NCI-H1092 (cell line): ENCODE measurements around the gene KRT34.
"Not testable (repeated sequence)": the region's sequence is repeated elsewhere in the genome, so short reads cannot be mapped to it uniquely, and the experiment has no call there.

Experiments used
- DNase-seq: peaks from one replicate; lab custom pipeline; 2025; lab: John Stamatoyannopoulos, UW

Gene KRT34

DNA sequence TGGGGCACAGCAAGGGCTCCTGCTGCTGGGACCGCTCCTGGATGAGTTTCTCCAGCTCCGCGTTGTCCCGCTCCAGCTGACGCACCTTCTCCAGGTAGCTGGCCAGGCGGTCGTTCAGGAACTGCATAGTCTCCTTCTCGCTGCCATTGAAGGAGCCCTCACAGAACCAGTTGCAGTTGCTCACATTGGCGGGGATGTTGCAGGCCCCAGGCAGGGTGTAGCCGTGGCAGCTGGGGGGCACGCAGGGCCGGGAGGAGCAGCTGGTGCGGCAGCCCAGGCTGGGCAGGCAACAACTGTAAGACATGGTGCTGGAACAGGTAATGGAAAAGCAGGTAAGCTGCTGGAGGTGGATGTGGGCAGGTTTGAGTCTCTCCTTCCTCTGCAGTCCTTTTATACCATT, at the start of gene KRT34:
KRT34 (minus strand) TSS at position 364 of the 400 bp plus-strand sequence; CDS start at position 304, 60 bp downstream.
- not testable (repeated sequence) for DNase-seq

DNA sequence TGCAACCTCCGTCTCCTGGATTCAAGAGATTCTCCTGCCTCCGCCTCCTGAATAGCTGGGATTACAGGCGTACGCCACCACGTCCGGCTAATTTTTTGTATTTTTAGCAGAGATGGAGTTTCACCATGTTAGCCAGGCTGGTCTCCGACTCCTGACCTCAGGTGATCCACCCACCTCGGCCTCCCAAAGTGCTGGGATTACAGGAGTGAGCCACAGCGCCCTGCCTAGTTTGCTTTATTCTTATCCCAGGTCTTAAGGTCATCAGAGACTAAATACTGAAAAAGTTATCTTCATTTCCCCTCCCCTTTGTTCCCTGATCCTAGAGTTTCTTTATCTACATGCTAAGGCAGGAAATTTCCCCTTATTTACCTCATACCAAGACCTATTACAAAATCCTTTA, 48.3 kb upstream of the KRT34 start:
- DNase-seq, result not testable (repeated sequence)

DNA sequence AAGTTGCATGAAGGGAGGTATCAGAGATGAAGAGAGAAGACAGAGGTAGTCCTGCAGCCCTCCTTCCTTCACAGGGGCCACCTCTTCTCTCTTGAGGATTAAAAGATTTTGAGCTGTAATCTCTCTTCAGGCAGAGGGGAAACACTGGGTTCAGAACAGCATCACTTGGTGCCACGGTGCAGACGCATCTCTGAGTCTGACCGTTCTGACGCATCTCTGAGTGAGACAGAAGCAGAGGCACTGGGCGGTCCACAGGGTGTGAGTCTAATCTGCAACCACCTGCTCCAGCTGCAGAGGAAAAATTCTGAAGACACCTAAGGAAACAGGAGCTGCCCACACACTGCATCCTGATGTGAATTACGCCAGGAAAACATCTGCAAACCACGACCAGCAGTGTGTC, 47.6 kb upstream of the KRT34 start:
- no peak for DNase-seq

DNA sequence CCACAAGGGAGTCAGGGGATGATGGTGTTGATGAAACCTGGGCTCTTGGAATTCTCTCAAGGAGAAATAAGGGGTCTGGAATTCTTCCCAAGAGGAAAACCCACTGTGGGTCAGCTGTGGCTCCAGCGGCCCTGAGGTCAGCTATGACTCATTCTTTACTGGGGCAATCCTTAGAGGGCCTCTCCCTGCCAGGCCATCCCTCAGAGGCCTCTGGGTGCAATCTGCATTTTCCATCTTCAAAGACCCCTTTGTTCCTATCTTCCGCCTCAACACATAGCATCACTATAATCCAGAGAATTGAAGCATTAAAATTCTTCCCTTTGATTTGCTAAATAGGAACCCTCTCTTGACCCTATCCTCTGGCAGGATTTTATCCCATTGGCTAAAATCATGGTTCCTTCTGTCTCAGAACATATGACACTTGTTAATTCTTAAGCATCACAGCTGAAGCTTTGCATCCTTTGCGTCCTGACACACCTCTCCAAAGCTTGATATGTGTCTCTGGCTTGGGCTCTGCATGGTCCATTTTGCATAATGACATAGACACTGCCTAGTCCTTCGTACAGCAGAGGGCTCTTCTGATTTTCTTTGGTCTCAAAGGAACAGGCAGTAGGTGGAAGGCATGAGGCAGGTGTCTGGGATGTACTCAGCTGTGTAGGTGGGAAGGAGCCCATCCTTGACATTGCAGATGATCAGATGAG, 46.6 kb upstream of the KRT34 start:
- no peak for DNase-seq

DNA sequence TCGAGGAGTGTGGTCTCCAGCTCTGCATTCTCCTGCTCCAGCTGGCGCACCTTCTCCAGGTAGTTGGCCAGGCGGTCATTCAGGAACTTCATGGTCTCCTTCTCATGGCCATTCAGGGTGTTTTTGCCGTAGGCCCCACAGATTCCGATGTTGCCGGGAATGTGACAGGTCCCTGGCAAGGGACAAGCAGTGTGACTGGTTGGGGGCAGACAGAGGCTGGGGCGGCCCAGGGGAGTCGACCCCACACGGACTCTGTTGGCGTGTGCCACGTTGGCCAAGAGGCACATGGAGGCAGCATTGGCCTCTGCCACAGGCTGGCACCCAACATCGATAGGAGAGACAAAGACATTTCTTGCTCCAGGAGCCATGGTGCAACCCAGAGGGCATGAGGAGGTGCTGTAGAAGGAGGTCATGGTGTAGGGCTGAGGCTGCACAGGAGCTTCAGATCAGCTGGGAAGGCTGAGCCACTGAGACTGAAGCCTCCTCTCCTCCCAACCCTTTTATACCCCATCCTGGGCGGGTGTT, 42.1 kb upstream of the KRT34 start, which contains the start of gene KRT37:
KRT37 (minus strand) TSS at position 475 of the 525 bp plus-strand sequence; CDS start at position 413, 62 bp downstream.
- DNase-seq, result no peak

DNA sequence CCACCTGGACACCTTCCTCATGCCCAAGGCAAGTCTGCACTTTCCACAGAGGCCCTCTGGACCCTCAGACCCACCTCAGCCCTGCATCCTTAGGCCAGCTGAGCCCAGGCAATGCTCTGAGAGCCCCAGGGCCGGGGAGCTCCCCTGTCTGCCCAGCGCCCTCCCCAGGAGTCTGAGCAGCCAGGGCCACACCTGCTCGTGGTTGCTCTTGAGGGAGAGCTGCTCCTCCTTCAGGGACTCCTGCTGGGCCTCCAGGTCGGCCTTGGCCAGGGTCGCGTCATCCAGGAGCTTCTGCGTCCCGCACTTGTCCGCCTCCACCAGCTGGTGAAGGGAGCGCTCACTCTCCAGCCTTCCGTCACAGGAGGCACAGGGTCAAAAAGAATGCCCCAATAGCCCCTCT, 40.5 kb upstream of the KRT34 start:
- not testable (repeated sequence) for DNase-seq

DNA sequence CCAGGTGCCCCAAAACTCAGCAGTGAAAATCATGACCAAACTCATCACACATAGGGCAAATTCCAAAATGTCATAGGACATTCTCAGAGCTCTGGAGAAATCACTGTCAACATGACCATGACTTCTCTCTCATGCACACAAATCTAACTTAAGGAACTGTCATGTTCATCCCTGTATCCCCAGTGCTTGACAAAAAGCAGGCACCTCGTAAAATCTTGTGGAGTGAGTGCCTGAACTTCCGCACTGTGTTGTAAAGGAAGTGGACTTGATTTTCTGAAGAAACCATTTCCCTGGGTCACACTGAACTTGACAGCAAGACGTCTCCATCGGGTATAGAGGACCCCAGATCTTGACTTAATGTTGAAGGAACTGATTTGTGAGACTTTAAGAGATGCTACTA, 39.5 kb upstream of the KRT34 start:
- no peak for DNase-seq

DNA sequence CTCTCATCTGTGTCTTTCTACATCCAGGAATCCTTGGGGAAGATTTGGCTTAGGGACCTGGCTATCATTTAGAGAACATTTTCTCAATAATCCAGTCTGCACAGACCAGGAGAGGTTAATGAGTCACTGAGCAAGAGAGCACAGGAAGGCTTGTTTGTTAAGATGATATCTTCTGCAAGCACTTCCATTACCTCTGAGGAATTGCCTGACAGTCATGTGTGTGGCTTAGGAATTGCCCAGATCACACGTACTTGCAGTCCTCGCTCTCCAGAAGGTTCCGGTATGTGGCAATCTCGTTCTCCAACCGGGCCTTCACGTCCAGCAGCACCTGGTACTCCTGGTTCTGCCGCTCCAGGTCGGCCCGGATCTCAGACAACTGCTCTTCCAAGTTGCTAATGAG, 39.0 kb upstream of the KRT34 start:
- no peak for DNase-seq

DNA sequence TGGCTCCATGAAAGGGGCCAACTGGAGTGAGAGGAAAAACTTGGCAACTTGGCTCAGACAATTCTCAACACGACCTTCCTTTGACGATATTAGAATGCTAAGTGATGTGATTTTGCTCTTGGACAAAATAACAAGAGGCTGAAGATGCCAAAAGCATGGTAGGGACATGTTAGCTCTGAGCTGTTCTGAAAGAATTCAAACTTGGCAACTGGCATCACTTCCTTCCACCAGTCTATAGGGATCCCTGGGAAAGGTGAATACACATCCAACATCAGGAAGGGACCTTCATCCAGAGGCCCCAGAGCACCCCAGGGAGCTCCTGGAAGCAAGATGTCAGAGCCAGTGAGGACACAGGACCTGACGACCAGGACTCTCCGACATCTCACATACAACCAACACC, 38.0 kb upstream of the KRT34 start:
- no peak for DNase-seq

DNA sequence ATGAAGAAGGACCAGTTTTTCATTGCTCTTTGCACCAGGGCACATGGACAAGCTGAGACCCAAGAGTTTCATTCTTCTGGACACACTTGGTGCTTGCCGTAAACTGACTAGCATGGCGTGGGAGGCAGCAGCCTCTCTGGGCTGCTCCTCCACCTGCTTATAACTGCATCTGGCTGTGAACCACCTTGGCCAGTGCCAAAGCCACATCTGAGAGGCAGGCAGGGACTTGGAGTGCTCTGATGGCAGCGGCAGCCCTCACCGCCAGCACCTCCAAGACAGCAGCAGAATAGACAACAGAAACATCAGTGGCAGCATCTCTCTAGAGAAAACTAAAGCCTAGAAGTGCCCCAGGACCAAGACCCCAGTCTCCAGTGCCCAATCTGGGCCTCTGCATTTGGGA, 37.6 kb upstream of the KRT34 start:
- no peak for DNase-seq

DNA sequence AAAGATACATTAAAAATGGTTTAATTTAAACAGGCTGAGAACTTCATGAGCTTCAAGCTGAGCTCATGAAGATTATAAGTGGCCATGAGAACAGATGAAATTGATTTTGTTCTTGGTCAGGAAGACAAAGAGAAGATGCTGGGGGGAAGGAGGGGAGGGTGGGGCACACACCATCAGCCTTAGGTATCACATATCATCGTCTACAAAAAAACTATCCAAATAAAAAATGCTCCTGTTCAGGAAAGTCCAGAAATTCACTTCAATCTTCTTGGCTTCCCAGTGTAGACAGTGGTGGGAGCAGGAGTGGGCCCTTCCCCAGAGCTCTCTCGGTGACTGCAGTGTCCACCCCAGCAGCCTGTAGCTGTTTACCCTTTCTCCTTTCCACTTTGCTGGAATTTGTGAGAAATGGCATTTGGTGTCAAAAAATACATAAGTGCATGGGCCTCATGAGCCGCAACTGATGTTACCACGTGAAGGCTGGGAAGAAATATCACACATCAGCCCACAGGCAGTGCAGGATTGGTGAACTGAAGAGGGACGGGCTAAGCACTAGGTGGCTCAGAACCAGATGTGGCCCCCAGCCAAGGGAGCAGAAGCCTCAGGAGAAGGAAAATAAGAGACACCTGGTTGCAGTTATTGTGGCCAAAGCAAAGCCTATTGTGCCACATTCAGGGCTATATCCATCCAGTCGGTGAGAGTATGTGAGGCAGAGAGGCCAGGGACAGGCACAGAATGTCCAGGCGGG, 36.2 kb upstream of the KRT34 start:
- DNase-seq, result no peak

DNA sequence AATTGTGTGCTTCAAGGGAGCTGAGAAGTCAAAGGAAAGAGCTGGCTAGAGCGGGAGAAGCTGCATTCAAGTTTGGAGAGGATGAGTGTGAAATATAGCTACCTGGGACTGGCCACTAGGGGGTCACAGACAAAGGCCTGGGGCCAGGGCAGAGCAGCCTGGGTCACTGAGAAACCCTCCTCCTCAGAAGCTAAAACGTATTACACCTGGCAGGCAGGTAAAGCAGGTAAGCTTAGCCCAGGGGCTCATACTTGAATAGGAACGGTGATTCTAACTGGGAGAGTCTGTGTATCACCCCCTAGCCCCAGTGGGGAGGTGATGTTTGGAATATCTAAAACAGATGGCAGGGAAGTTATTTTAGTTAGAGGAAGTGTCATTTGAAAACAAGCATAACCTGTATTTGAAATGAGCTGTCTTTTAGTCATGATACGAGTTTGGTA, 35.5 kb upstream of the KRT34 start:
- DNase-seq, result no peak

DNA sequence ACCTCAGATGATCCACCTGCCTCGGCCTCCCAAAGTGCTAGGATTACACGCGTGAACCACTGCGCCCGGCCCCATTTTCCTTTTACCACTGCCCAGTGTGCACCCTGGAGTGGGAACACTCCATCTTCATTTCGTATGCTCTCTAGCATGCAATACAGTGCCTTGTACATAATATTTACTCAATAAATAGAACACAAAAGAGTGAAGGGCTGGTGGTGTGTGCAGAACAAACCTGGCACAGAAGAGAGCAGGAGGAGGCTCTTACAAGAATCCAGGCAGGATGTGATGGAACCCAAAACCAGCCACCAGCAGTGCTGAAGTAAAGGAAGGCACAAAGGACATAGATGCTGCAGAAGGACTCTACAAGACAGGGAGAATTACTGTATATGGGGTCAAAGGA, 35.0 kb upstream of the KRT34 start:
- no peak for DNase-seq

DNA sequence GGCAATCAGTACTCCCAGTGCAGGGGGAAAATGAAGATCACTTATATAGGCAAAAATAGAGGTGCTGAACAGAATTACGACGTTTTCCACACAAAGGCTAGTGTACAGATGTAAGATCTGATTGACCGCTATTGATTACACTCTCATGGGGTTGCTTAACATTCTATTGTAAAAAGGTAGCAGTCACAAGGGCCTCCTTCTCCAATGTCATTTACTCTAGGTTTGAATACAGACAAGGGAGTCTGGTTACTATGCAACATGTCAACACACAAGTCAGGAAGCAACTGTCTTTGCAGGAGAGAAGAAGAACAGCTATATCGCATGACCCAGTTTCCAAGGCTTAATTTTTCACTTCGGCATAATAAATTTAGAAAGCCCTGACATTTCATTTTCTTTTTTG, 34.4 kb upstream of the KRT34 start:
- no peak for DNase-seq

DNA sequence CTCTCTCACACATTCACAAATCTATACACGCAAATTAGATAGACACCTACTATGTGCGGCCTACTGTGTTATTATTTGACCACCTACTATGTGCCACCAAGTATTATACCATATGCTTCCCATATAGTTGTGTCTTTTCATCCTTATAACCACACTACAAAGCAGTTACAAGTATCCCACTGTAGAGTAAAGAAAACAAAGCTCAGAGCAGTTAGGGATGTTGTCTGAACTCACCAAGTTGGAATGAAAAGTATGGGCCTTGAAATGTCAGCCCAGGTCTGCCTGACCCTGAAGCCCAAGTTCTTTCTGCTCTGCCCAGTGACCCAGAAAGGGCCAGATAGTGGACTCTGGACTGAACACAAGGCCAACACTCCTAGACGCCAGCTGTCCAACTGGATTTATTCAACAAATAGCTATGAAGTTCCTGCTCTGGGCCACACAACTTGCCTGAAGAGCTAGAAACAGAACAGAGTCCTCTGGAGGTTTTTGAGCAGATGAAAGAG, 33.8 kb upstream of the KRT34 start:
- no peak for DNase-seq

DNA sequence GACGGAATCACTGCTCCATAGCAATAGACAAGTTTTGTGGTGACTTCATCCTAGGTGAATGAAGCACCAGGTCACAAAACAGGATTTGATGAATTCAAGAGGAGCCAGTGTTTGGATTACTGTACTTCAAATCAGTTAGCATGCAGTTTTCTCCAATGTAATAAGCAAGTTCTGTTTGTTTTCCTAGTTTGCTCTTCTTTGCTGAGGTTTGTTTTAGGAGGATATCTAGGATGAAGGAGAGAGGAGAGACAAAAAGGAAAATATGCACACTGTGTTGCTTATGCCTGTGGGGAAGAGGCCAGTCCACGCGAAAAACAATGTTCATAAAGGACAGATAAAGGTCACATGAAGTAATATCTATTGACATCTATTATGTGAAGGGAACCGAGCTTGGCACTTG, 33.3 kb upstream of the KRT34 start:
- no peak for DNase-seq

DNA sequence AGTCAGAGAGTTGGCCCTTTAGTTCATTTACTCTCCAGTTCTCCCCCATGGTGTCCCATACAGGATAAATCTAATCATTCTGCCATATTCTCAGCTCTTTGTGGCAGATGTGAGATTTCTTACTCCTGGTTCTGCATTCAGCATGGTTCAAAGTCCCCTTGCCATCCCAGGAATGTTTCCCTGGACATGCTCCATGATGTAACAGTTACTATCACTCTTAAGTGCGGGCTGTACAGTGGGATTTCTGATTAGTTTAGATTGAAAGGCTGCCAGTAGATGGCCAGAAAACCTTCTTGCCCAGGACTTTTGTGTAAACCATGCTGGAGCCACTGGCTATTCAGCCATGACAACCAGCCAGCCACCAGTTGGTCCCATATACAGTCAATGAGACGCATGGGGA, 31.9 kb upstream of the KRT34 start:
- no peak for DNase-seq

DNA sequence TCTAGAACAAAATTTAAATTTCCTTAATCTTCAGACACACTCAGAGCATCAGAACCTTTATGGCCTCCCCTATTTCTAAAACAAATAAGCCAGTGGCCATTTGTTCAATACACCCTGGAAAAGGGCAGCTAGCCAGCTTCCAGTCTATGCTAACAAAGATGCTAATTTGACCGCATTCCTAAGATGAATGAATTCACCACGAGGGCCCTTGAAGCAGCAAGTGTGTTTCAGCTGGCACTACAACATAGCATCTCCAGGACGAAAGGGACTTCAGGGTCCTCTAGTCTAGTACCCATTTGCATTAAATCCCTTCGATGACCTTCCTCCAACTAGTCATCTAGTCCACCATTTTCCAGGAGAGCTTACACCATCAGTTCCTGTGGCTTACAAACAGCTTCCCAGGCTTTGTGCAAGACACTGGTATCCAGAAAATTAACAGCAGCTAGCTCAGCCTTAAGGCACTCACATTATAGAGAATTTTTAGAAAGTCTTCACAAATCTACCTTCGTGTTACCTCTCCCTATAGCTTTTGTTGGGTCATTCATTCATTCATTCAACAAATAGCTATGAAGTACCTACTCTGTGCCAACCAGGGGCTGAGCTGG, 31.3 kb upstream of the KRT34 start:
- DNase-seq, result no peak

DNA sequence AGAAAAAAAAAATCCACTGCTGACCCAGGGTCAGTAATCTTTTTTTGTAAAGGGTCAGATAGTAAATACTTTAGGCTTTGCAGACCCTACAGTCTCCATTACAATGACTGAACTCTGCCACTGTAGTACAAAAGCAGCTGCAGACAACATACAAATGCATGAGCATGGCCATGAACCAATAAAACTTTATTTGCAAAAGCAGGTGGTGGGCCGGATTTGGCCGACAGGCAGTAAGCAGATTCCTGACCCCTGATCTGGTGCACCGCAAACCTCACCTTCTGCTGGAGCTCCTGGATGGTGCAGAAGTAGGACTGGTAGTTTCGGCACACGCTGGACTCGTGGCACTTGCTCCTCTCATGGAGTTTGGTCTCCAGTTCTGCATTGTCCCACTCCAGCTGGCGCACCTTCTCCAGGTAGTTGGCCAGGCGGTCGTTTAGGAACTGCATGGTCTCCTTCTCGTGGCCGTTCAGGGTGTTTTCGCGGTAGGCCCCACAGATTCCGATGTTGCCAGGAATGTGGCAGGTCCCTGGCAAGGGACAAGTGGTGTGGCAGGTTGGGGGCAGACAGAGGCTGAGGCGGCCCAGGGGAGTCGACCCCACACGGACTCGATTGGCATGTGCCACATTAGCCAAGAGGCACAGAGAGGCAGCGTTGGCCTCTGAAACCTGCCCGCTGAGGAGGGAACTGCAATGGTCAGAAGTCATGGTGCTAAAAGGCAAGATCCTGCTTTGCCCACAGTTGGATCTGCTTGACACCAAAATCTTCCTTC, 29.1 kb upstream of the KRT34 start:
- no peak for DNase-seq

DNA sequence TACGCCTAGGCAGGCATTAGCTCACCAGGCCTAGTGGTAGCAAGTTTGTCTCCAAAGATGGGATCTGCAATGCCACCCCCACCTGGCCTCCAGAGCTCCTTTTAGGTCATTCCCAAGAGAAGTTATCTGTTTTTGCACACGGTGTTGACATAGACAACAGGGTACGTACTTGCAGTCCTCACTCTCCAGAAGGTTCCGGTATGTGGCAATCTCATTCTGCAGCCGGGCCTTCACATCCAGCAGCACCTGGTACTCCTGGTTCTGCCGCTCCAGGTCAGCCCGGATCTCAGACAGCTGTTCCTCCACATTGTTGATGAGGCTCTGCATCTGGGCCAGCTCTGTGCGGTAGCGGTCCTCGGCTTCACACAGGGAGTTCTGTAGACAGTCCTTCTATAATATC, 25.1 kb upstream of the KRT34 start:
- DNase-seq, result no peak

DNA sequence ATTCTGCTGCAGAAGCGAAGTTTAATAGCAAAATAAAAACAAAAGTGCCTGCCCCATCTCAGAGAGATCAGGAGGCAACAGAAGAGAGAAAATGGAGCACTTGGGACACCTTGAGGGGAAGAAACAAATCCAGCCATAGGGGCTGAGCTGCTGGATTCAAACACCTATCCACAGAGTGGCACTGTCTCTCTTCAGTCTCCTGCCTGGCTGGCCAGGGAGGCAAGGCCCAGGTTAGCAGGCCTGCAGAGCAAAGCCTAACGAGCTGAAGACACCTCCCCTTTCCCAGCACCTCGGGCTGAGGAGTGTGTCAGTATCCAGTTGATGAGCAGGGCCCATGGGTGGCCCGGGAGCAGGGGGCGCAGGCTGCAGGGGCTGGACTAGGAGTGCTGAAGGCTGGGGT, 24.1 kb upstream of the KRT34 start:
- no peak for DNase-seq
